ENCODE measurements around the gene C1orf232.

C1orf232 gene

GRCh38 chr1:26134466-26134865 lies 34.3 kb downstream of the C1orf232 start:
- ATAC-seq (replicated peaks): no peak
- no peak overlapping the region for H3K27ac Mint-ChIP-seq
- H3K36me3 Mint-ChIP-seq (ENCODE audit: insufficient read depth): no peaks in the 10 kb centered on the region
- no peak overlapping the region for H3K4me3 Mint-ChIP-seq
- H3K9me3 Mint-ChIP-seq: no peaks in the 10 kb centered on the region
- no peak for DNase-seq
- H3K27me3 Mint-ChIP-seq: peaks cover 18 to 22% of the 10 kb centered on the region in 2 donors
- peaks cover 0 to 3% of the 10 kb centered on the region in 2 donors for H3K4me1 Mint-ChIP-seq (ENCODE audit: low read depth in 2 of 2)

- Mint-ChIP-seq H3K4me3 (no peak overlapping the region), H3K4me1 (ENCODE audit: low read depth in 2 of 2) (peaks cover 2 to 6% of the 10 kb centered on the region in 2 donors), H3K9me3 (no peaks in the 10 kb centered on the region), H3K27me3 (peaks cover 32 to 38% of the 10 kb centered on the region in 2 donors), H3K27ac (no peak overlapping the region), H3K36me3 (ENCODE audit: insufficient read depth) (no peaks in the 10 kb centered on the region)
- DNase-seq (no peak), ATAC-seq (replicated peaks) (no peak)
Observed at GRCh38 chr1:26132834-26133167, 36.0 kb downstream of the C1orf232 start.

GRCh38 chr1:26132128-26132833 lies 36.5 kb downstream of the C1orf232 start:
- H3K4me3 Mint-ChIP-seq: no peak overlapping the region
- H3K27me3 Mint-ChIP-seq: peaks cover 37 to 42% of the 10 kb centered on the region in 2 donors
- peaks cover 6 to 11% of the 10 kb centered on the region in 2 donors for H3K4me1 Mint-ChIP-seq (ENCODE audit: low read depth in 2 of 2)
- no peak overlapping the region for H3K27ac Mint-ChIP-seq
- H3K36me3 Mint-ChIP-seq (ENCODE audit: insufficient read depth): no peaks in the 10 kb centered on the region
- ATAC-seq (replicated peaks): no peak
- H3K9me3 Mint-ChIP-seq: no peaks in the 10 kb centered on the region
- DNase-seq: no peak

- no peak for DNase-seq
- ATAC-seq (replicated peaks): no peak
- Mint-ChIP-seq H3K4me1 (ENCODE audit: low read depth in 2 of 2) (peaks cover 14 to 22% of the 10 kb centered on the region in 2 donors), H3K9me3 (no peaks in the 10 kb centered on the region), H3K27me3 (peaks cover 37 to 42% of the 10 kb centered on the region in 2 donors), H3K36me3 (ENCODE audit: insufficient read depth) (peaks cover 8% of the 10 kb centered on the region), H3K27ac (no peak overlapping the region), H3K4me3 (no peak overlapping the region)
Observed at GRCh38 chr1:26130695-26131094, 38.1 kb downstream of the C1orf232 start.

GRCh38 chr1:26129778-26130177 lies 39.0 kb downstream of the C1orf232 start:
- DNase-seq (no peak), ATAC-seq (replicated peaks) (no peak)
- Mint-ChIP-seq H3K36me3 (ENCODE audit: insufficient read depth) (peaks cover 11% of the 10 kb centered on the region), H3K4me3 (no peak overlapping the region), H3K27me3 (peaks cover 37 to 42% of the 10 kb centered on the region in 2 donors), H3K27ac (no peak overlapping the region), H3K9me3 (no peaks in the 10 kb centered on the region), H3K4me1 (ENCODE audit: low read depth in 2 of 2) (peaks cover 15 to 22% of the 10 kb centered on the region in 2 donors)

GRCh38 chr1:26127235-26128163 lies 41.3 kb downstream of the C1orf232 start:
- ATAC-seq (replicated peaks) (no peak), DNase-seq (no peak)
- Mint-ChIP-seq H3K27me3 (peaks cover 37 to 42% of the 10 kb centered on the region in 2 donors), H3K9me3 (no peaks in the 10 kb centered on the region), H3K27ac (no peak overlapping the region), H3K36me3 (ENCODE audit: insufficient read depth) (peaks cover 17% of the 10 kb centered on the region), H3K4me3 (peak overlapping the region; percentile 62 to 65), H3K4me1 (ENCODE audit: low read depth in 2 of 2) (peaks cover 15 to 27% of the 10 kb centered on the region in 2 donors)

- H3K36me3 Mint-ChIP-seq (ENCODE audit: insufficient read depth): peaks cover 21% of the 10 kb centered on the region
- H3K4me1 Mint-ChIP-seq (ENCODE audit: low read depth in 2 of 2): peaks cover 15 to 27% of the 10 kb centered on the region in 2 donors
- peak overlapping the region; percentile 62 to 65 for H3K4me3 Mint-ChIP-seq
- H3K27ac Mint-ChIP-seq: peak overlapping the region; percentile 59 to 88
- peaks cover 28 to 35% of the 10 kb centered on the region in 2 donors for H3K27me3 Mint-ChIP-seq
- DNase-seq (peak; percentile 51 to 58 (median 53)), ATAC-seq (replicated peaks) (peak; percentile 100)
- no peaks in the 10 kb centered on the region for H3K9me3 Mint-ChIP-seq
Observed at GRCh38 chr1:26126321-26127084, 42.3 kb downstream of the C1orf232 start.

GRCh38 chr1:26125946-26126320 lies 42.8 kb downstream of the C1orf232 start:
- DNase-seq (no peak), ATAC-seq (replicated peaks) (no peak)
- peaks cover 21% of the 10 kb centered on the region for H3K36me3 Mint-ChIP-seq (ENCODE audit: insufficient read depth)
- H3K4me1 Mint-ChIP-seq (ENCODE audit: low read depth in 2 of 2): peaks cover 15 to 27% of the 10 kb centered on the region in 2 donors
- H3K27me3 Mint-ChIP-seq: peaks cover 22 to 29% of the 10 kb centered on the region in 2 donors
- H3K27ac Mint-ChIP-seq: peak overlapping the region; percentile 59 to 88
- no peaks in the 10 kb centered on the region for H3K9me3 Mint-ChIP-seq
- peak overlapping the region; percentile 62 to 65 for H3K4me3 Mint-ChIP-seq

- ATAC-seq (replicated peaks) (no peak), DNase-seq (no peak)
- Mint-ChIP-seq H3K36me3 (ENCODE audit: insufficient read depth) (peaks cover 21% of the 10 kb centered on the region), H3K4me1 (ENCODE audit: low read depth in 2 of 2) (peaks cover 15 to 27% of the 10 kb centered on the region in 2 donors), H3K9me3 (no peaks in the 10 kb centered on the region), H3K27me3 (peaks cover 19 to 24% of the 10 kb centered on the region in 2 donors), H3K4me3 (peak overlapping the region in 1 of 2 donors; percentile 37), H3K27ac (peak overlapping the region in 1 of 2 donors; percentile 59)
Observed at GRCh38 chr1:26125382-26125781, 43.4 kb downstream of the C1orf232 start.

- no peaks in the 10 kb centered on the region for H3K9me3 Mint-ChIP-seq
- H3K4me1 Mint-ChIP-seq (ENCODE audit: low read depth in 2 of 2): peaks cover 16 to 29% of the 10 kb centered on the region in 2 donors
- H3K4me3 Mint-ChIP-seq: no peak overlapping the region
- DNase-seq: no peak
- no peak for ATAC-seq (replicated peaks)
- H3K36me3 Mint-ChIP-seq (ENCODE audit: insufficient read depth): peaks cover 23% of the 10 kb centered on the region
- peaks cover 19 to 20% of the 10 kb centered on the region in 2 donors for H3K27me3 Mint-ChIP-seq
- no peak overlapping the region for H3K27ac Mint-ChIP-seq
Observed at GRCh38 chr1:26124418-26125331, 44.1 kb downstream of the C1orf232 start.

GRCh38 chr1:26122988-26123973 lies 45.5 kb downstream of the C1orf232 start:
- Mint-ChIP-seq H3K27ac (no peak overlapping the region), H3K4me1 (ENCODE audit: low read depth in 2 of 2) (peaks cover 17 to 31% of the 10 kb centered on the region in 2 donors), H3K36me3 (ENCODE audit: insufficient read depth) (peaks cover 28% of the 10 kb centered on the region), H3K27me3 (peaks cover 9 to 10% of the 10 kb centered on the region in 2 donors), H3K4me3 (no peak overlapping the region), H3K9me3 (no peaks in the 10 kb centered on the region)
- no peak for DNase-seq
- no peak for ATAC-seq (replicated peaks)

Data from effector memory CD8-positive, alpha-beta T cell (primary cell).